H1 (cell line): ENCODE measurements around the gene CBX2. TPM values are rescaled to one million over a fixed set of nuclear protein-coding genes. Genes with fewer than 3 reads are reported as not detected.

ENCODE experiments used
- NRF1 ChIP-seq: IDR thresholded peaks from 2 replicates; pipeline ENCODE4 v1.6.1; 2011; ENCODE audit warnings: mild to moderate bottlenecking, low read depth, low read length, improper control_type of control experiment
- SRF ChIP-seq: IDR thresholded peaks from 2 replicates; pipeline ENCODE4 v1.6.1; 2011; ENCODE audit warnings: mild to moderate bottlenecking, low read depth, low read length, moderate library complexity
- polyA plus RNA-seq, 7 experiments: library from polyadenylated mRNA; depleted of rRNA in 3 of 7; stranded (reverse) in 5 of 7; unstranded in 2 of 7; fragments of >200 nt in 5 of 7; fragments of 200-250 nt in 2 of 7; gene quantifications; 1 replicate in 5 of 7; 2 replicates in 1 of 7; 4 replicates in 1 of 7; pipeline versions ENCODE4 v1.2.1 to v1.2.3, GENCODE V29; 2011 to 2013; ENCODE audit warnings: missing spikeins in 2 of 7, mixed read lengths in 2 of 7
- total RNA-seq: library from RNA; stranded (reverse); fragmentation: NEBNext Ultra II Directional; extraction: Animal tissue kit (Norgen Biotek cat#: 25700); gene quantifications from 2 replicates; pipeline ENCODE4 v1.2.1, GENCODE V29; 2021
- TF ChIP-seq, protein P1 (sequence below): IDR thresholded peaks from 2 replicates; pipeline ENCODE4 v1.6.1; 2012; ENCODE audit warnings: inconsistent platforms

The CBX2 gene
- total and polyA plus RNA-seq, 2 of the 8 experiments (the other 6 are each of a cell fraction or from before 2014, with no cell fraction given) = 64.3 to 83.9 TPM

DNA sequence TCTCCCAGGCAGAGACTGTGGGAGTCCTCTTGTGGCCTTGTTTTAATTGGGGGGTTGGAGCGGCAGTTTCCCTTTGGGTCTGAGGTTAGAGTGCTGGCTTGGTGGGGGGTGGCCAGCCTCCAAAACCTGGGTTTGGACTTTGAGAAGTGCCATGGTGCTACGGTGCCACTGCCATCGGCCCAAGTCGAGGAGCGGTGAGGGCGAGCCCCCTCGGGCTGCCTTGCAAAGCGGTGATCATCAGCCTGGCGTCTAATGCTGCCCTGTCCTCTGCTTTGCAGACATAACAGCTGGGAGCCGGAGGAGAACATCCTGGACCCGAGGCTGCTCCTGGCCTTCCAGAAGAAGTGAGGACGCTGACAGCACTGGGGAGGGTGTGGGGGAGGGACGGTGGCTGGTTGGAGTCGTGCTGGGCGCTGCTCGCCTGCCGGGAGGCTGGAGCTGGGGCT is 1.2 kb downstream of the CBX2 start (continued):
- TF ChIP-seq, protein P1, sequence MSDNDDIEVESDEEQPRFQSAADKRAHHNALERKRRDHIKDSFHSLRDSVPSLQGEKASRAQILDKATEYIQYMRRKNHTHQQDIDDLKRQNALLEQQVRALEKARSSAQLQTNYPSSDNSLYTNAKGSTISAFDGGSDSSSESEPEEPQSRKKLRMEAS = 0 out of 2 replicates have a peak, but pooled peaks have one; percentile 0
- TF ChIP-seq SRF = no peak
- no peak for TF ChIP-seq NRF1
